Stomach (tissue), 4 donors: ENCODE results near the gene PTPRF.

Experiments
- CTCF ChIP-seq, 7 experiments: fragments of 450-650 bp in 4 of 7; fragments of 200-600 bp in 3 of 7; sonication (generic) in 3 of 7; IDR thresholded peaks; one replicate each; pipeline ENCODE4 v1.5.1; 2016 to 2019; ENCODE audit warnings: antibody characterized with exemption in 7 of 7, control low read depth in 2 of 7, mild to moderate bottlenecking in 1 of 7
- POLR2A ChIP-seq, 4 donors: fragments of 450-650 bp; IDR thresholded peaks; one replicate each; pipeline ENCODE4 v1.6.1; 2016; ENCODE audit warnings: antibody characterized with exemption in 4 of 4, control low read depth in 2 of 4, mild to moderate bottlenecking in 1 of 4, moderate library complexity in 1 of 4

- TF ChIP-seq CTCF (IDR thresholded peaks at IDR 0.05), result no peak
- TF ChIP-seq POLR2A (IDR thresholded peaks at IDR 0.05), result no peak
Observed at GRCh38 chr1:43538143-43538487, 7.4 kb downstream of the PTPRF start.
